Smooth muscle cell (in vitro differentiated cells): ENCODE results near the gene ZC3H7A. TPM values are rescaled to one million over a fixed set of nuclear protein-coding genes. Genes with fewer than 3 reads are reported as not detected.

Source experiments
- DNase-seq: peaks from one replicate; lab custom pipeline; 2025; ENCODE audit not compliant: unreplicated experiment; lab: John Stamatoyannopoulos, UW
- H2AFZ ChIP-seq: fragments of 200-600 bp; sonication (generic); 2 replicates; pipeline ENCODE4 v1.6.0; 2016; ENCODE audit warnings: antibody characterized with exemption, low read depth, mild to moderate bottlenecking
- H3F3A ChIP-seq: fragments of 200-600 bp; sonication (generic); 2 replicates; pipeline ENCODE4 v1.6.0; 2017; ENCODE audit warnings: antibody characterized with exemption, low read depth
- H3K27ac ChIP-seq: fragments of 200-600 bp; sonication (generic); 2 replicates; pipeline ENCODE4 v1.5.1; 2016; ENCODE audit warnings: low read depth, mild to moderate bottlenecking
- H3K27me3 ChIP-seq: fragments of 200-600 bp; sonication (generic); 2 replicates; pipeline ENCODE4 v1.6.1; 2016; ENCODE audit warnings: low read depth, mild to moderate bottlenecking
- H3K36me3 ChIP-seq: fragments of 200-600 bp; sonication (generic); 2 replicates; pipeline ENCODE4 v1.5.1; 2016; ENCODE audit warnings: low read depth
- H3K4me1 ChIP-seq: fragments of 200-600 bp; sonication (generic); 2 replicates; pipeline ENCODE4 v1.5.1; 2016; ENCODE audit warnings: low read depth
- H3K4me2 ChIP-seq: fragments of 200-600 bp; sonication (generic); 2 replicates; pipeline ENCODE4 v1.6.0; 2016; ENCODE audit warnings: mild to moderate bottlenecking
- H3K4me3 ChIP-seq: fragments of 200-600 bp; sonication (generic); 2 replicates; pipeline ENCODE4 v1.5.1; 2016; ENCODE audit warnings: mild to moderate bottlenecking
- H3K79me2 ChIP-seq: fragments of 200-600 bp; sonication (generic); 2 replicates; pipeline ENCODE4 v1.6.0; 2016; ENCODE audit warnings: low read depth, mild to moderate bottlenecking
- H3K9ac ChIP-seq: fragments of 200-600 bp; sonication (generic); 2 replicates; pipeline ENCODE4 v1.6.0; 2016; ENCODE audit warnings: low read depth
- H3K9me3 ChIP-seq: fragments of 200-600 bp; sonication (generic); replicated peaks from 2 replicates; pipeline ENCODE4 v1.5.1; 2016; ENCODE audit warnings: low read depth
- H4K20me1 ChIP-seq: fragments of 200-600 bp; sonication (generic); 2 replicates; pipeline ENCODE4 v1.6.0; 2016; ENCODE audit warnings: low read depth
- WGBS: methylation state at CpG from one replicate; pipeline ENCODE4 v1.1.7; 2016; ENCODE audit warnings: low lambda C conversion rate; 5-methylcytosine and 5-hydroxymethylcytosine counted together
- polyA plus RNA-seq: library from polyadenylated mRNA; unstranded; fragments of >200 nt; fragmentation: Nextera tagmentation; extraction: Ambion mirVana; gene quantifications from 2 replicates; pipeline ENCODE4 v1.2.1, GENCODE V29; 2016
- total RNA-seq: library from RNA; depleted of rRNA; stranded (reverse); fragments of >200 nt; gene quantifications from 2 replicates; pipeline ENCODE4 v1.2.3, GENCODE V29; 2014
- TF ChIP-seq, protein P1 (sequence below): fragments of 200-600 bp; sonication (generic); IDR thresholded peaks from 2 replicates; pipeline ENCODE4 v1.5.1; 2017; ENCODE audit warnings: borderline replicate concordance, mild to moderate bottlenecking, antibody characterized with exemption; ENCODE audit not compliant: insufficient read depth, poor library complexity, severe bottlenecking

ZC3H7A gene
- total and polyA plus RNA-seq, 2 experiments from 2014 or later = 37.3 to 38.6 TPM

DNA sequence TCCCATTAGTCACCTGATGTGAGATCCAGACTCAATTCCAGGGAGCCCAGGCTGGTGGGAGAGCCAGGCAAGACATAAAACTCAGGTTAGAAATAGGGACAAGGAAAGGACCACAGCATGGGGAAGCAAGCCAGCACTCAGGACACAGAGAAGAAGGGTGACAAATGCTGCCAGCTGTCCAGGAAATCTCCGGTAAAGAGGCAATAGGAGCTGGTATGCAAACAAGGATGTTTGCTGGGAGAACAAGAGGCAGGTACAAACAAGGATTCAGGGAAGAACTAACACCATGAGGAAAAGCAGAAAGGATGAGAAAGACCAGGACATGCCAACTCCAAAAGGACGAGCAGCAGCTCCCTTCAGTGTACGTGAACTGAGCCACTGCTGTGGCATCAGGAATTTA lies 44.2 kb downstream of the ZC3H7A start:
- Histone ChIP-seq H3K4me1 (no peaks in the 10 kb centered on the region), H3F3A (peaks cover 11% of the 10 kb centered on the region), H3K27me3 (no peaks in the 10 kb centered on the region), H3K79me2 (no peaks in the 10 kb centered on the region), H4K20me1 (peaks cover 32% of the 10 kb centered on the region), H3K9me3 (no peaks in the 10 kb centered on the region), H3K36me3 (peaks cover 27% of the 10 kb centered on the region), H3K4me3 (no peak overlapping the region), H3K9ac (no peak overlapping the region), H3K27ac (no peak overlapping the region), H2AFZ (no peak overlapping the region), H3K4me2 (no peak overlapping the region)
- DNase-seq = no peak
- TF ChIP-seq, protein P1, sequence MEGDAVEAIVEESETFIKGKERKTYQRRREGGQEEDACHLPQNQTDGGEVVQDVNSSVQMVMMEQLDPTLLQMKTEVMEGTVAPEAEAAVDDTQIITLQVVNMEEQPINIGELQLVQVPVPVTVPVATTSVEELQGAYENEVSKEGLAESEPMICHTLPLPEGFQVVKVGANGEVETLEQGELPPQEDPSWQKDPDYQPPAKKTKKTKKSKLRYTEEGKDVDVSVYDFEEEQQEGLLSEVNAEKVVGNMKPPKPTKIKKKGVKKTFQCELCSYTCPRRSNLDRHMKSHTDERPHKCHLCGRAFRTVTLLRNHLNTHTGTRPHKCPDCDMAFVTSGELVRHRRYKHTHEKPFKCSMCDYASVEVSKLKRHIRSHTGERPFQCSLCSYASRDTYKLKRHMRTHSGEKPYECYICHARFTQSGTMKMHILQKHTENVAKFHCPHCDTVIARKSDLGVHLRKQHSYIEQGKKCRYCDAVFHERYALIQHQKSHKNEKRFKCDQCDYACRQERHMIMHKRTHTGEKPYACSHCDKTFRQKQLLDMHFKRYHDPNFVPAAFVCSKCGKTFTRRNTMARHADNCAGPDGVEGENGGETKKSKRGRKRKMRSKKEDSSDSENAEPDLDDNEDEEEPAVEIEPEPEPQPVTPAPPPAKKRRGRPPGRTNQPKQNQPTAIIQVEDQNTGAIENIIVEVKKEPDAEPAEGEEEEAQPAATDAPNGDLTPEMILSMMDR = no peak
- WGBS = 96% methylated on average over 3 of the region's 3 CpGs

DNA sequence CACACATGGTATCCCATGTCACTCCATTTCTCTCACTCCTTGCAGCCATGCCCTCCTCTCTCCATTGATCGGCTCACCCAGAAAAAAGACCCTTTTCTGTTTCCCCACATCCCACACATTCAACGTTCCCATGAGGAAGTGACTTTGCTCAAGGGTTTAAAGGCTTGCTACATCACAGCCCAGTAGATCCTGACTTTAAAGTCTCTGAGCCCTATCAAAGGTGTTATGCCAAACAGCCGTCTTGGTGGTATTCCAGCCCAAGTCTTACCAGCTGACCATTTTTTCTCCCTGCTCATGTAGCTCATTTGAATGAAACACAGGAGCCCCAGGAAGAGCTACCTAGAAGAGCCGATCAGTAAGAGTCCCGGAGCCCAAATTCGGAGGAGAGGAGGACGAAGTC lies 47.0 kb downstream of the ZC3H7A start:
- H3K27ac ChIP-seq = no peak overlapping the region
- H3K4me2 ChIP-seq = no peak overlapping the region
- peaks cover 22% of the 10 kb centered on the region for H3K36me3 ChIP-seq
- no peak overlapping the region for H3K4me3 ChIP-seq
- H3K4me1 ChIP-seq = no peaks in the 10 kb centered on the region
- peaks cover 10% of the 10 kb centered on the region for H3F3A ChIP-seq
- no peak for DNase-seq
- no peaks in the 10 kb centered on the region for H3K27me3 ChIP-seq
- H3K79me2 ChIP-seq = no peaks in the 10 kb centered on the region
- TF ChIP-seq, protein P1 = no peak
- no peak overlapping the region for H2AFZ ChIP-seq
- no peak overlapping the region for H3K9ac ChIP-seq
- H3K9me3 ChIP-seq = no peaks in the 10 kb centered on the region
- WGBS = 98% methylated on average over 7 of the region's 7 CpGs
- peaks cover 4% of the 10 kb centered on the region for H4K20me1 ChIP-seq

DNA sequence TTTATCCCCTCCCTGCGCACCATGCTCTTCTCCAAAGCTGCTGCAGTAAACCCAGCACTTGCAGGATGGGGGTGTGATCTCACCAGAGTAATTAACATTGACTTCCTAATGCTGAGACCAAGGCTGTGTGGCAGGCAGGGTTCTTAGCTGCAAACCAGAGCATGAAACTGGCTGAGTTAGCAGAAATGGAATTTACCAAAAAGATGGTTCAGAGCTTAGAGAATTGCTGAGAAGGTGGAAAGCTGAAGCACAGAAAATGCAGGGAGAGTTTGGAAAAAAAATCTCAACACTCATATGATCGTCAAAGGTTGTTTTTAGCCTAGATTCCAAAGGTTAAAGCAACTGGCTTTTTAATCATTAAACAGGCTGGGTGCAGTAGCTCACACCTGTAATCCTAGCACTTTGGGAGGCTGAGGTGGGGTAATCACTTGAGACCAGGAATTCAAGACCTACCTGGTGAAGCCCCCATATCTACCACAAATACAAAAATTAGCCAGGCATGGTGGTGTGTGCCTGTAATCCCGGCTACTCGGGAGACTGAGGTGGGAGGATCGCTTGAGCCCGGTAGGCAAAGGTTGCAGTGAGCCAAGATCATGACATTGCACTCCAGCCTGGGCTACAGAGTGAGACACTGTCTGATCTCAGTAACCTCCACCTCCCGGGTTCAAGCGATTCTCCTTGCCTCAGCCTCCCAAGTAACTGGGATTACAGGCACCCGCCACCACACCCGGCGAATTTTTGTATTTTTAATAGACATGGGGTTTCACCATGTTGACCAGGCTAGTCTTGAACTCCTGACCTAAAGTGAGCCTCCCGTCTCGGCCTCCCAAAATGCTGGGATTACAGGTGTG lies 48.4 kb downstream of the ZC3H7A start:
- Histone ChIP-seq H2AFZ (no peak overlapping the region), H3K79me2 (no peaks in the 10 kb centered on the region), H3K27me3 (no peaks in the 10 kb centered on the region), H3K27ac (no peak overlapping the region), H3F3A (peaks cover 17% of the 10 kb centered on the region), H3K9me3 (no peaks in the 10 kb centered on the region), H4K20me1 (no peaks in the 10 kb centered on the region), H3K36me3 (peaks cover 22% of the 10 kb centered on the region), H3K4me1 (no peaks in the 10 kb centered on the region), H3K4me2 (no peak overlapping the region), H3K4me3 (no peak overlapping the region), H3K9ac (no peak overlapping the region)
- WGBS = 97% methylated on average over 13 of the region's 13 CpGs
- no peak for DNase-seq
- TF ChIP-seq, protein P1 = no peak

DNA sequence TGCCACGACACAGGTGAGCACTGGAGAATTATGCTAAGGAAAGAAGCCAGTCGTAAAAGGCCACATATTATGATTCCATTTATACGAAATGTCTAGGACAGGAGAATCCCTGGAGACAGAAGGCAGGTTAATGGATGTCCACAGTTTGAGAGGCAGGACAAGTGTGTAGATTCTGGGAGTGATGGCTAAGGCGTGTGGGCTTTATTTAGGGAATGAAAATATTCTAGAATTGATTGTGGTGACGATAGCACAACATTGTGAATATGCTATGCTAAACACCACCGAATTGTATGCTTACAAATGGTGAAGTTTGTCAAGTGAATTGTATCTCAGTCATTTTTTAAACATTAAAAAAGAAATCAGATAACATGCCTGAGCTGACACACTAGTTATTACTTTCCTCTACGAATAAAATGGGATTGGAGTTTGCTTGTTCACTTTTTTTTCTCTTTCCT lies 49.1 kb downstream of the ZC3H7A start:
- DNase-seq = no peak
- H3K79me2 ChIP-seq = no peaks in the 10 kb centered on the region
- no peak overlapping the region for H3K4me3 ChIP-seq
- WGBS = 93% methylated on average over 7 of the region's 7 CpGs
- H2AFZ ChIP-seq = no peak overlapping the region
- H3K4me1 ChIP-seq = no peaks in the 10 kb centered on the region
- H3K4me2 ChIP-seq = no peak overlapping the region
- no peaks in the 10 kb centered on the region for H3K27me3 ChIP-seq
- no peaks in the 10 kb centered on the region for H4K20me1 ChIP-seq
- H3K27ac ChIP-seq = no peak overlapping the region
- H3K36me3 ChIP-seq = peaks cover 21% of the 10 kb centered on the region
- TF ChIP-seq, protein P1 = no peak
- H3K9me3 ChIP-seq = no peaks in the 10 kb centered on the region
- peaks cover 21% of the 10 kb centered on the region for H3F3A ChIP-seq
- no peak overlapping the region for H3K9ac ChIP-seq
